Common myeloid progenitor, CD34-positive (primary cell): ENCODE measurements around the gene CCDC200.
"Not testable (repeated sequence)": the region's sequence is repeated elsewhere in the genome, so short reads cannot be mapped to it uniquely, and the experiment has no call there.

Experiments used
- CTCF ChIA-PET: fragments of 350-600 bp; sonication (Branson Sonifier 250); formaldehyde crosslinking; loops from one replicate; lab custom pipeline; 2021; ENCODE audit warnings: antibody characterized with exemption; lab: Charles Lee
- POLR2A ChIA-PET: fragments of 350-600 bp; sonication (Branson Sonifier 250); formaldehyde crosslinking; loops from one replicate; lab custom pipeline; 2021; ENCODE audit warnings: antibody characterized with exemption; lab: Charles Lee
- DNase-seq, 3 donors: peaks; one replicate each; pipeline versions ENCODE4 v3.0.0 to v3.0.0-alpha.2; 2013
- H3K27ac ChIP-seq, 2 experiments: 1 replicate in 1 of 2; 2 replicates in 1 of 2; pipeline ENCODE4 v1.7.0; 2013; ENCODE audit warnings: inconsistent platforms in 2 of 2, low read length in 2 of 2, mild to moderate bottlenecking in 2 of 2, low read depth in 1 of 2, moderate library complexity in 1 of 2; ENCODE audit not compliant: severe bottlenecking in 2 of 2, insufficient read depth in 1 of 2, poor library complexity in 1 of 2
- H3K27me3 ChIP-seq, 5 experiments: replicated peaks in 2 of 5; 1 replicate in 3 of 5; 2 replicates in 2 of 5; pipeline versions ENCODE4 v1.6.1 to v1.7.0; 2013; ENCODE audit warnings: low read length in 4 of 5, mild to moderate bottlenecking in 2 of 5, moderate library complexity in 2 of 5, inconsistent platforms in 1 of 5; ENCODE audit not compliant: insufficient read depth in 5 of 5, control insufficient read depth in 4 of 5
- H3K36me3 ChIP-seq, 4 experiments: 1 replicate in 2 of 4; 2 replicates in 2 of 4; pipeline versions ENCODE4 v1.6.1 to v1.7.0; 2013; ENCODE audit warnings: low read length in 3 of 4, control low read depth in 1 of 4, mild to moderate bottlenecking in 1 of 4; ENCODE audit not compliant: control insufficient read depth in 4 of 4, insufficient read depth in 4 of 4
- H3K4me1 ChIP-seq, 4 experiments: 1 replicate in 3 of 4; 2 replicates in 1 of 4; pipeline versions ENCODE4 v1.6.1 to v1.7.1; 2013; ENCODE audit warnings: low read length in 3 of 4, mild to moderate bottlenecking in 3 of 4, control low read depth in 1 of 4, inconsistent platforms in 1 of 4, moderate library complexity in 1 of 4; ENCODE audit not compliant: control insufficient read depth in 4 of 4, insufficient read depth in 4 of 4; ENCODE audit errors: control extremely low read depth in 1 of 4
- H3K4me3 ChIP-seq, 7 experiments: 1 replicate in 4 of 7; 2 replicates in 3 of 7; pipeline versions ENCODE4 v1.5.1 to v1.7.0; 2013; ENCODE audit warnings: mild to moderate bottlenecking in 7 of 7, low read length in 6 of 7, moderate library complexity in 6 of 7, inconsistent platforms in 2 of 7, low read depth in 2 of 7, control low read depth in 1 of 7; ENCODE audit not compliant: insufficient read depth in 4 of 7, control insufficient read depth in 1 of 7; ENCODE audit errors: extremely low read depth in 1 of 7
- H3K9me3 ChIP-seq, 5 experiments: 1 replicate in 4 of 5; 2 replicates in 1 of 5; pipeline versions ENCODE4 v1.6.1 to v1.7.1; 2013; ENCODE audit warnings: low read length in 4 of 5, mild to moderate bottlenecking in 2 of 5, inconsistent platforms in 1 of 5, low read depth in 1 of 5, moderate library complexity in 1 of 5; ENCODE audit not compliant: control insufficient read depth in 4 of 5, insufficient read depth in 2 of 5; ENCODE audit errors: control extremely low read depth in 1 of 5
- WGBS: methylation state at CpG from one replicate; pipeline ENCODE4 v1.1.5; 2013; ENCODE audit not compliant: insufficient coverage; 5-methylcytosine and 5-hydroxymethylcytosine counted together

The CCDC200 gene

GRCh38 chr17:43239597-43239996, 11.2 kb upstream of the CCDC200 start:
- H3K27ac ChIP-seq, H3K27me3 ChIP-seq, H3K36me3 ChIP-seq, H3K4me1 ChIP-seq, DNase-seq, H3K4me3 ChIP-seq, H3K9me3 ChIP-seq, POLR2A ChIA-PET, CTCF ChIA-PET: not testable (repeated sequence)
- no CpG with 5 or more reads among the region's 26 CpGs for WGBS

GRCh38 chr17:43233877-43234276, 5.5 kb upstream of the CCDC200 start, which contains the start of gene RNU2-1:
Gene RNU2-1 (minus strand): TSS chr17:43233977.
- H3K27me3 ChIP-seq, H3K4me1 ChIP-seq, DNase-seq, H3K9me3 ChIP-seq, H3K36me3 ChIP-seq, H3K27ac ChIP-seq, POLR2A ChIA-PET, CTCF ChIA-PET, H3K4me3 ChIP-seq: not testable (repeated sequence)
- no CpG with 5 or more reads among the region's 31 CpGs for WGBS

- H3K4me1 ChIP-seq, H3K27me3 ChIP-seq, DNase-seq, H3K9me3 ChIP-seq, H3K4me3 ChIP-seq, POLR2A ChIA-PET, H3K27ac ChIP-seq, H3K36me3 ChIP-seq, CTCF ChIA-PET: not testable (repeated sequence)
- no CpG with 5 or more reads among the region's 15 CpGs for WGBS
Measured at GRCh38 chr17:43233263-43233662, 4.8 kb upstream of the CCDC200 start.

GRCh38 chr17:43232021-43232699, 3.7 kb upstream of the CCDC200 start:
- H3K4me1 ChIP-seq, POLR2A ChIA-PET, H3K27ac ChIP-seq, H3K27me3 ChIP-seq, H3K9me3 ChIP-seq, H3K36me3 ChIP-seq, CTCF ChIA-PET: not testable (repeated sequence)
- DNase-seq = peak in 2 of 3 donors; percentile 7 to 9
- H3K4me3 ChIP-seq = peak overlapping the region in 3 of 7 experiments; percentile 20 to 43 (median 42)
- 78% methylated on average over 11 of the region's 24 CpGs for WGBS

- H3K36me3 ChIP-seq, H3K9me3 ChIP-seq, POLR2A ChIA-PET, H3K4me1 ChIP-seq, DNase-seq, H3K27me3 ChIP-seq, CTCF ChIA-PET, H3K27ac ChIP-seq: not testable (repeated sequence)
- no CpG with 5 or more reads among the region's 40 CpGs for WGBS
- H3K4me3 ChIP-seq = peak overlapping the region in 3 of 7 experiments; percentile 20 to 43 (median 42)
Measured at GRCh38 chr17:43231205-43232020, 3.0 kb upstream of the CCDC200 start.

GRCh38 chr17:43226393-43226792, 2.0 kb downstream of the CCDC200 start:
- no peak overlapping the region for H3K27ac ChIP-seq
- H3K4me3 ChIP-seq = no peak overlapping the region
- DNase-seq = no peak
- ChIA-PET POLR2A (interaction anchor here (1.0 kb wide), 1 partner anchor 90 kb away, joined by 3 read pairs; no protein-coding TSS in a partner anchor), CTCF (no interaction called here)
- 98% methylated on average over 6 of the region's 7 CpGs for WGBS
- no peaks in the 10 kb centered on the region for H3K9me3 ChIP-seq
- H3K4me1 ChIP-seq = no peaks in the 10 kb centered on the region
- no peaks in the 10 kb centered on the region for H3K27me3 ChIP-seq
- peaks cover 0 to 31% (median 19%) of the 10 kb centered on the region in 4 experiments for H3K36me3 ChIP-seq

- ChIA-PET CTCF (interaction anchor here (0.9 kb wide), 1 partner anchor 9 kb away, joined by 3 read pairs; no protein-coding TSS in a partner anchor), POLR2A (no interaction called here)
- Histone ChIP-seq H3K27ac (no peak overlapping the region), H3K9me3 (no peaks in the 10 kb centered on the region), H3K36me3 (peaks cover 0 to 35% (median 23%) of the 10 kb centered on the region in 4 experiments), H3K4me1 (no peaks in the 10 kb centered on the region), H3K27me3 (no peaks in the 10 kb centered on the region), H3K4me3 (no peak overlapping the region)
- no peak for DNase-seq
- 93% methylated on average over 3 of the region's 7 CpGs for WGBS
Measured at GRCh38 chr17:43224146-43224705, 4.2 kb downstream of the CCDC200 start.
